Measurements from ENCODE around the gene ENTPD1. TPM values are rescaled to one million over a fixed set of nuclear protein-coding genes. Genes with fewer than 3 reads are reported as not detected.

Gene ENTPD1
- total RNA-seq, 1 experiment from 2014 or later, result 0.17 TPM

Other genes with a start within 250 kb of the ENTPD1 start
- 4.9 and 5.4 TPM in 2 replicates for gene SORBS1, start 194.8 kb upstream of the ENTPD1 start, total RNA-seq (2014; rRNA removed; shearing (Covaris generic))
- 56.6 and 76.3 TPM in 2 replicates for gene ALDH18A1, start 99.5 kb upstream of the ENTPD1 start, total RNA-seq (2014; rRNA removed; shearing (Covaris generic))
- gene TCTN3, start 62.2 kb upstream of the ENTPD1 start, total RNA-seq (2014; rRNA removed; shearing (Covaris generic)), result 16.9 and 25.2 TPM in 2 replicates
- 0.29 TPM in 1 of 2 replicates, not detected in the other for gene CC2D2B, start 151.8 kb downstream of the ENTPD1 start, total RNA-seq (2014; rRNA removed; shearing (Covaris generic))

Data from Daoy (cell line).